Type B pancreatic cell (in vitro differentiated cells): ENCODE measurements around the gene TRA2A. TPM values are rescaled to one million over a fixed set of nuclear protein-coding genes. Genes with fewer than 3 reads are reported as not detected.

Experiments used
- DNase-seq: peaks from one replicate; pipeline ENCODE4 v3.0.0; 2021; ENCODE audit warnings: mixed read lengths; ENCODE audit not compliant: unreplicated experiment; ENCODE audit errors: extremely low spot score
- H3K27ac Mint-ChIP-seq: 2 replicates; pipeline ENCODE4 v1.8.0; 2021; ENCODE audit warnings: mild to moderate bottlenecking, mixed read lengths
- H3K27me3 Mint-ChIP-seq: 2 replicates; pipeline ENCODE4 v1.8.0; 2021; ENCODE audit warnings: mixed read lengths
- H3K36me3 Mint-ChIP-seq: 2 replicates; pipeline ENCODE4 v1.8.0; 2021; ENCODE audit warnings: mixed read lengths
- H3K4me1 Mint-ChIP-seq: one replicate; pipeline ENCODE4 v1.8.0; 2021; ENCODE audit warnings: mixed read lengths; ENCODE audit not compliant: unreplicated experiment
- H3K4me3 Mint-ChIP-seq: 2 replicates; pipeline ENCODE4 v1.8.0; 2021; ENCODE audit warnings: mild to moderate bottlenecking, mixed read lengths
- H3K9me3 Mint-ChIP-seq: 2 replicates; pipeline ENCODE4 v1.8.0; 2021; ENCODE audit warnings: mixed read lengths
- total RNA-seq: library from RNA; stranded (reverse); gene quantifications from 2 replicates; pipeline ENCODE4 v1.2.1, GENCODE V29; 2021; ENCODE audit warnings: low replicate concordance
- TF ChIP-seq, protein P1 (sequence below): fragments of 200-600 bp; sonication (generic); conservative IDR thresholded peaks from 2 replicates; pipeline ENCODE4 v1.5.0; 2021; ENCODE audit warnings: antibody characterized with exemption, mild to moderate bottlenecking

The TRA2A gene
- total RNA-seq, 1 donor from 2014 or later = 116 TPM

DNA sequence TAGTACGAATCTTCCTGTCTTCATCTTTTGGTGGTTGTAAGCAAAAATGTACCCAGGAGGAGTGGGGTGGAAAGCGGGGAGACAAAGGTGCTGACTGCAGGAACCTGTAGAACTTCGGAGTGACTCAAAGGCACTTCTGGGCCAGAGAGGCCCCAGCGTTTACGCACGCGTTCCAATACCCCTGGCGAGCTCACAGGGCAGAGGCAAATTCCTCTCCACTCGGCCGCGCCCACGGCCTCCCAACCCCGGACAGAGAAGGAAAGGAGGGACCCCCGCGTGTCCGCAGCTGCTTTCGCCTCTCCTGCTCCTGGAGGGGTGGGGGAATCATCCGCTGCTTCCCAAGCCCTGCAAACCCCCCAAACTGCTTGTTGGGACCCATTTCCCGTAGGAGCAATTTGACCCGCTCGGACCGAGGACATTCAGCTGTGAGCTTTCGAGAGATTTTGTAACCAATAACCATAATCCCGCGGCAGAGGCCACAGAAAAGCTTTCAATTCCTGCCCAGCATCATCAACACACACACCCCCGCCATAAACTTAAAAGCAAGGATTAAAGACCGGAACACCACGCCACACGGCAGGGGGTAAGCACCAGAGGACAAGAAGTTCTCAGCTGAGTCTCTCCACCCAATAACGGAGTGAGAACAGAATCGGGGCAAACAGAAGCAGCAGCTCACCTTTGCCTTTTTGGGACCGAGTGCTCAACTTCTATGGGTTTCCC, 63.8 kb downstream of the TRA2A start:
- TF ChIP-seq, protein P1, sequence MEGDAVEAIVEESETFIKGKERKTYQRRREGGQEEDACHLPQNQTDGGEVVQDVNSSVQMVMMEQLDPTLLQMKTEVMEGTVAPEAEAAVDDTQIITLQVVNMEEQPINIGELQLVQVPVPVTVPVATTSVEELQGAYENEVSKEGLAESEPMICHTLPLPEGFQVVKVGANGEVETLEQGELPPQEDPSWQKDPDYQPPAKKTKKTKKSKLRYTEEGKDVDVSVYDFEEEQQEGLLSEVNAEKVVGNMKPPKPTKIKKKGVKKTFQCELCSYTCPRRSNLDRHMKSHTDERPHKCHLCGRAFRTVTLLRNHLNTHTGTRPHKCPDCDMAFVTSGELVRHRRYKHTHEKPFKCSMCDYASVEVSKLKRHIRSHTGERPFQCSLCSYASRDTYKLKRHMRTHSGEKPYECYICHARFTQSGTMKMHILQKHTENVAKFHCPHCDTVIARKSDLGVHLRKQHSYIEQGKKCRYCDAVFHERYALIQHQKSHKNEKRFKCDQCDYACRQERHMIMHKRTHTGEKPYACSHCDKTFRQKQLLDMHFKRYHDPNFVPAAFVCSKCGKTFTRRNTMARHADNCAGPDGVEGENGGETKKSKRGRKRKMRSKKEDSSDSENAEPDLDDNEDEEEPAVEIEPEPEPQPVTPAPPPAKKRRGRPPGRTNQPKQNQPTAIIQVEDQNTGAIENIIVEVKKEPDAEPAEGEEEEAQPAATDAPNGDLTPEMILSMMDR = no peak
- H3K27ac Mint-ChIP-seq = peak overlapping the region; percentile 96
- H3K4me3 Mint-ChIP-seq = peak overlapping the region; percentile 98
- H3K27me3 Mint-ChIP-seq = no peaks in the 10 kb centered on the region
- H3K4me1 Mint-ChIP-seq = peaks cover 34% of the 10 kb centered on the region
- no peak for DNase-seq
- no peaks in the 10 kb centered on the region for H3K9me3 Mint-ChIP-seq
- peaks cover 13% of the 10 kb centered on the region for H3K36me3 Mint-ChIP-seq

DNA sequence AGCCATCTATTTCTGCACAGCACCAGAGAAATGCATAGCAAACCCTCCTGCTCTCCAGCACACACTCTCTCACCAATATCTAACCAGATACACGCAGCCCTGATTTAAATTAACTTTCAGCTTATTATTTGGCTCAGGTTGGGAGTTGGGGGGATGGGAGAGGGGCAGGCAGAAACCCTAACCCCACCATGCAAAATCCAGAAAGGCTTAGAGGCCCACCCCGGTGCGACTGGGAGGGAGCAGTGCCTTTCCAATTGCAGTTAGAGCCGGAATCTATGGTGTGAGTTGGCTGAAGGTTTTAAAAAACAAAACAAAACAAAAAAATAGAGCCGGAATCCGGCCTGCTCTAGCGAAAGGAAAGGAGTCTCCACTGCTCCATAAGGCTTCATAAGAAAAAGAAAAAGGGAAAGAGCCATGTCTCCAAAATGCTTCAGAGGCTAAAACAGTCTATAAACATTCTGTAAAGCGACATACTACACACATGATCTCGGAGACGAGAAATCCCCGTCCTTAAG, 64.4 kb downstream of the TRA2A start:
- Mint-ChIP-seq H3K27me3 (no peaks in the 10 kb centered on the region), H3K27ac (peak overlapping the region; percentile 96), H3K9me3 (no peaks in the 10 kb centered on the region), H3K4me3 (peak overlapping the region; percentile 98), H3K36me3 (peaks cover 16% of the 10 kb centered on the region), H3K4me1 (peaks cover 34% of the 10 kb centered on the region)
- TF ChIP-seq, protein P1 = no peak
- DNase-seq = no peak

DNA sequence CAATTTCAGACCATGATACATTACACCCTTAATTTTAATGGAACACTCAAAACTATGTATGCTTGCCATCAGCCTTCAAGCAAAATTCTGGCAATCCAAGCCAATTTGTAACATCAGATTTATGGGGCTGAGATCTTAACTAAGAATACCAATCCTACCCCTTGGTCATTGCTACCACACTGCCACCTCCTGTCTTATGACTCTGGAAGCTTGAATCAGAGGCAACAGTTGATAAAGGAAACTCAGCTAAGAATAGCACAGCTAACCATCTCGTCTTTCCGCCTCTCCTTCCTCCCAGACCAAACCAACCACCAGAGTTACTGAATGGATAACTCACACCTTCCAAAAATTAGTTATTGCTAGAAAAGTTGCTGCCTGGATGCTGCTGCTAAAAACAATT, 68.9 kb downstream of the TRA2A start:
- H3K36me3 Mint-ChIP-seq = peaks cover 37% of the 10 kb centered on the region
- no peaks in the 10 kb centered on the region for H3K27me3 Mint-ChIP-seq
- H3K9me3 Mint-ChIP-seq = peaks cover 7% of the 10 kb centered on the region
- peaks cover 56% of the 10 kb centered on the region for H3K4me1 Mint-ChIP-seq
- DNase-seq = no peak
- TF ChIP-seq, protein P1 = no peak
- peak overlapping the region; percentile 25 for H3K27ac Mint-ChIP-seq
- H3K4me3 Mint-ChIP-seq = peak overlapping the region; percentile 67

DNA sequence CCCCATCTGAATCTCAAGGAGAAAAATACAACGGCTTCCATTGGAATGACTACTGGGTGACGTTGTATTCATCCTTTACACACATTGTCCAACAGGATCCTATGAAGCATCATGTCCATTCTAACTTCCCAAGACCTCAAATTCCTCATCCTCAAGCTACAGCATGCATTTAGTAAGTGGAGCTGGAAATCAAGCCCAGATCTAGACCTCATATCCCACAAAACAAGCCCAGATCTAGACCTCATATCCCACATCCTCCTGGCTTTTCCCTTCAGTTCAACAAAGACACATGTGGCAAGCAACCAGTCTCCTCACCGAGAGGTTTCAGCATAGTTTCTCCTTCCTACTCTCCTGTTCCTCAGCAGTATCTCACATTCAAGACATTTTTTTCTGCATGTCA, 73.7 kb downstream of the TRA2A start:
- TF ChIP-seq, protein P1 = no peak
- peaks cover 52% of the 10 kb centered on the region for H3K36me3 Mint-ChIP-seq
- H3K27ac Mint-ChIP-seq = peak overlapping the region; percentile 54
- peaks cover 7% of the 10 kb centered on the region for H3K9me3 Mint-ChIP-seq
- H3K4me3 Mint-ChIP-seq = no peak overlapping the region
- peaks cover 42% of the 10 kb centered on the region for H3K4me1 Mint-ChIP-seq
- no peaks in the 10 kb centered on the region for H3K27me3 Mint-ChIP-seq
- DNase-seq = no peak

DNA sequence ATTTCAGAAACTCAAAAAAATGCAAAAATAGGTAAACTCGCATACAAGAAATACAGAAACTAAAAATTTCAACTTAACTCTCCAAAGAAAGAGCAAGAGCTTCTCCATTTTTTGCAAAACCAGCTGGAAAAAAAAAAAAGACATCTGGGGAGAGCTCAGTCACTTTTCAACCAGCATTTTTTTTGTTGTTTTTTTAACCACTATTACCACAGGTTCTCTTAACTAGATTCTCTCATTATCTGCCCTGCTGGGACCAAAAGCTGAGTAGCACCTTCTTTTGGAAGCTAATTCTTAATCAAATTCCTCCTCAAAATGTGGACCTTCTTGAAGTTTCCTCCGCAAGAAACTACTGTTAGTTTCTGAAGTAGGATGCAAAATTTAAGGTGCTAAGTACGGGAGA, 75.7 kb downstream of the TRA2A start:
- no peaks in the 10 kb centered on the region for H3K27me3 Mint-ChIP-seq
- DNase-seq = no peak
- H3K9me3 Mint-ChIP-seq = peaks cover 2% of the 10 kb centered on the region
- H3K4me3 Mint-ChIP-seq = no peak overlapping the region
- TF ChIP-seq, protein P1 = no peak
- no peak overlapping the region for H3K27ac Mint-ChIP-seq
- H3K36me3 Mint-ChIP-seq = peaks cover 40% of the 10 kb centered on the region
- H3K4me1 Mint-ChIP-seq = peaks cover 27% of the 10 kb centered on the region
